ENCODE results near the gene CCDC14.
"Not testable (repeated sequence)": the region's sequence is repeated elsewhere in the genome, so short reads cannot be mapped to it uniquely, and the experiment has no call there.

Gene CCDC14

DNA sequence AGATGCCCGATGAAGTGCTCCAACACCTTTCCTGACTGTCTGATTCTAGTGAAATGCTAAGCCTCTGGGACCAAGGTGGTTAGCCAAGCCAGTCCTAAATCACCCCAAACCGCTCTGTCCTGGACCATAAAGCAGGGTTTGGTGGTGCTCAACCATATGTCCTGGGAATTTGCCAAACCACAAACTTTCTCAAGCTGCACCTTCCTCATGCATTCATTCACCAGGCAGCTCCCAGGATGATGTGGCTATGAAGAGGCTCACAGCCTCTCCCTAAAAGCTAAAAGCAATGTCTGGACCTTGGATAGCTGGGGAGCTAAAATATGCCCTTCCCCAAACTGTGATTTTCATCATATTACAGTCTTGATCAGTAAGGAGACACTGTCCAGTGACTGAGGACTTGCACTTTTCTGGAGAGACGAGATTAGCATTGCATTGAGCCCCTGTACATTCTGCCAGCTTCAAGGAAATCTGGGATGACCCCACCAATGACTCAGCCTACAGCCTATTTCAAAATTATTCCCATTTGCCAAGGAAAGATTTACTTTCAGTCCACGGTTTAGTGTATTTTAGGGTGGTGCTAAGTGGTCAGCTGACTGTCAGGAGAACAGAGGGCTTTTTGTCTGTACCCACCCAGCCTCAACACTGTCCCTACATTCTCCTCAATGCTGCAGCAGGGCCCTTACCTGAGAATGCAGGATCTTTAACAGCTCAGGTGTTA lies 15.3 kb upstream of the CCDC14 start:
- not testable (repeated sequence) for H2BK5ac ChIP-seq (ENCODE audit: low read length); H3K23ac ChIP-seq (ENCODE audit: low read depth, low read length, poor library complexity); H2AK5ac ChIP-seq (ENCODE audit: low read depth, low read length); H3K9me3 ChIP-seq (replicated peaks in 1 of 2; ENCODE audit: control insufficient read depth in 2 of 2, insufficient read depth in 1 of 2, low read depth in 1 of 2, low read length in 2 of 2); H2BK120ac ChIP-seq (ENCODE audit: low read depth, low read length); H3K14ac ChIP-seq (ENCODE audit: low read length); H3K4me1 ChIP-seq (ENCODE audit: control insufficient read depth in 2 of 2, insufficient read depth in 1 of 2, low read depth in 1 of 2, low read length in 2 of 2); H3K18ac ChIP-seq (ENCODE audit: low read length); H3K4ac ChIP-seq (ENCODE audit: low read length); H3K27ac ChIP-seq (replicated peaks; ENCODE audit: low read length); H2AFZ ChIP-seq (ENCODE audit: low read length); H3K4me2 ChIP-seq (ENCODE audit: insufficient read depth, low read length, poor library complexity, severe bottlenecking); H3K79me1 ChIP-seq (ENCODE audit: low read depth, low read length); H4K8ac ChIP-seq (ENCODE audit: low read depth, low read length); H3K4me3 ChIP-seq (ENCODE audit: low read length in 2 of 2); H3K9ac ChIP-seq (ENCODE audit: low read depth, low read length, poor library complexity); H3K36me3 ChIP-seq (replicated peaks in 1 of 2; ENCODE audit: control insufficient read depth in 2 of 2, insufficient read depth in 2 of 2, low read length in 2 of 2); DNase-seq (ENCODE audit: low spot score); H2BK12ac ChIP-seq (ENCODE audit: low read length); H2BK15ac ChIP-seq (ENCODE audit: low read length)
- no CpG with 5 or more reads among the region's 4 CpGs for WGBS, 2 donors (ENCODE audit: extremely low coverage in 2 of 2, insufficient read length in 2 of 2, insufficient replicate concordance in 1 of 2)
- H4K91ac ChIP-seq (ENCODE audit: low read depth, low read length, poor library complexity): peak overlapping the region; percentile 9
- H3K27me3 ChIP-seq (ENCODE audit: control insufficient read depth in 3 of 3, insufficient read depth in 3 of 3, low read depth in 1 of 3, low read length in 3 of 3): peaks cover 0 to 17% (median 0%) of the 10 kb centered on the region in 3 experiments

DNA sequence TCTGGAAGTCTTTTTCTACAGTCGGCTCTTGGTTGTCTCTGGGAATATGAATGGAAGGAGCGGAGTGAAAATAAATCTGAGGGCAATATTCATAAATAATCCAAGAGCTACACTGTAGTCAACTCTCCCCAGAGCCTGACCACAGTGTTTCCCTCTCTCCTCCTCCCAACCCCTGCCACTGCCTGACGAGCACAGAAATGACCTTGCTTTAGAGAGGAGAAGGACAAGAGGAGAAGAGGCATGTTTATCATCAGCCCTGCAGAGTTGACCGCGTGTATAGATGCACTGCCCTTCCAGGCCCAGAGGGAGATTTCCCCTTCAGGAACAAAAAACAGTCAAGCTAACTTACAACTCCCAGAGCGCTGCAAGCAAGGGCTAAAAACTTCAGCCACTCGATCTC lies 14.0 kb upstream of the CCDC14 start:
- no CpG with 5 or more reads among the region's 7 CpGs for WGBS, 2 donors (ENCODE audit: extremely low coverage in 2 of 2, insufficient read length in 2 of 2, insufficient replicate concordance in 1 of 2)
- not testable (repeated sequence) for H3K4ac ChIP-seq (ENCODE audit: low read length); H3K4me3 ChIP-seq (ENCODE audit: low read length in 2 of 2); H3K4me1 ChIP-seq (ENCODE audit: control insufficient read depth in 2 of 2, insufficient read depth in 1 of 2, low read depth in 1 of 2, low read length in 2 of 2); H2BK12ac ChIP-seq (ENCODE audit: low read length); H2AK5ac ChIP-seq (ENCODE audit: low read depth, low read length); H3K27me3 ChIP-seq (ENCODE audit: control insufficient read depth in 3 of 3, insufficient read depth in 3 of 3, low read depth in 1 of 3, low read length in 3 of 3); H3K14ac ChIP-seq (ENCODE audit: low read length); H3K9ac ChIP-seq (ENCODE audit: low read depth, low read length, poor library complexity); H3K79me1 ChIP-seq (ENCODE audit: low read depth, low read length); H2BK5ac ChIP-seq (ENCODE audit: low read length); H2BK15ac ChIP-seq (ENCODE audit: low read length); H4K91ac ChIP-seq (ENCODE audit: low read depth, low read length, poor library complexity); H2AFZ ChIP-seq (ENCODE audit: low read length); H3K18ac ChIP-seq (ENCODE audit: low read length); DNase-seq (ENCODE audit: low spot score); H3K27ac ChIP-seq (replicated peaks; ENCODE audit: low read length); H4K8ac ChIP-seq (ENCODE audit: low read depth, low read length); H3K36me3 ChIP-seq (replicated peaks in 1 of 2; ENCODE audit: control insufficient read depth in 2 of 2, insufficient read depth in 2 of 2, low read length in 2 of 2); H3K23ac ChIP-seq (ENCODE audit: low read depth, low read length, poor library complexity); H3K9me3 ChIP-seq (replicated peaks in 1 of 2; ENCODE audit: control insufficient read depth in 2 of 2, insufficient read depth in 1 of 2, low read depth in 1 of 2, low read length in 2 of 2); H3K4me2 ChIP-seq (ENCODE audit: insufficient read depth, low read length, poor library complexity, severe bottlenecking); H2BK120ac ChIP-seq (ENCODE audit: low read depth, low read length)

DNA sequence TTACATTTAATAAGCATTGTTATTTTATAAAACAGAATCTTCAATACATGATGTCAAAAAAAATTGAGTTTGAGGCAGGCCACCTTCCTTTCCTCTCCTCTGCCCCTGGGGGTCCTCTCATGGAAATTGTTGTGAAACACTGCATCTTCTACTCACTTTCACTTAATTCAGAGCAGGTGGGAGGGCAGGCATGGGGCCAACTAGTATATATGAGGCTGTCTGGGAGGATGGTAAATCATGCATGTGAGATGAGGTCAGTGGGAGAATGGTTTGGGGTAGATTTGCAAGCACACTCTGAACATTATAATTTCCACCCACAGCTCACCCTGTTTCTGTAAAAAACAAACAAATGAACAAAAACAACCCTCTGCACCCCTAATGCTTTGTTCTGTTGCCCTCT lies 10.4 kb upstream of the CCDC14 start:
- H3K14ac ChIP-seq (ENCODE audit: low read length): no peak overlapping the region
- no peak overlapping the region for H2BK5ac ChIP-seq (ENCODE audit: low read length)
- H3K23ac ChIP-seq (ENCODE audit: low read depth, low read length, poor library complexity): no peak overlapping the region
- no peak overlapping the region for H3K18ac ChIP-seq (ENCODE audit: low read length)
- peaks cover 0 to 4% of the 10 kb centered on the region in 2 donors for H3K4me1 ChIP-seq (ENCODE audit: control insufficient read depth in 2 of 2, insufficient read depth in 1 of 2, low read depth in 1 of 2, low read length in 2 of 2)
- H3K4me3 ChIP-seq (ENCODE audit: low read length in 2 of 2): no peak overlapping the region
- H3K27ac ChIP-seq (replicated peaks; ENCODE audit: low read length): no peak overlapping the region
- DNase-seq (ENCODE audit: low spot score): no peak
- no peak overlapping the region for H3K4me2 ChIP-seq (ENCODE audit: insufficient read depth, low read length, poor library complexity, severe bottlenecking)
- H2AFZ ChIP-seq (ENCODE audit: low read length): no peak overlapping the region
- no peaks in the 10 kb centered on the region for H3K79me1 ChIP-seq (ENCODE audit: low read depth, low read length)
- H2BK15ac ChIP-seq (ENCODE audit: low read length): no peak overlapping the region
- H4K8ac ChIP-seq (ENCODE audit: low read depth, low read length): no peak overlapping the region
- no peak overlapping the region for H2BK120ac ChIP-seq (ENCODE audit: low read depth, low read length)
- no peak overlapping the region for H2AK5ac ChIP-seq (ENCODE audit: low read depth, low read length)
- H3K4ac ChIP-seq (ENCODE audit: low read length): no peak overlapping the region
- no peak overlapping the region for H4K91ac ChIP-seq (ENCODE audit: low read depth, low read length, poor library complexity)
- peaks cover 0 to 4% of the 10 kb centered on the region in 2 donors for H3K9me3 ChIP-seq (replicated peaks in 1 of 2; ENCODE audit: control insufficient read depth in 2 of 2, insufficient read depth in 1 of 2, low read depth in 1 of 2, low read length in 2 of 2)
- H2BK12ac ChIP-seq (ENCODE audit: low read length): no peak overlapping the region
- no peaks in the 10 kb centered on the region for H3K36me3 ChIP-seq (replicated peaks in 1 of 2; ENCODE audit: control insufficient read depth in 2 of 2, insufficient read depth in 2 of 2, low read length in 2 of 2)
- H3K27me3 ChIP-seq (ENCODE audit: control insufficient read depth in 3 of 3, insufficient read depth in 3 of 3, low read depth in 1 of 3, low read length in 3 of 3): peaks cover 0 to 9% (median 0%) of the 10 kb centered on the region in 3 experiments
- no peak overlapping the region for H3K9ac ChIP-seq (ENCODE audit: low read depth, low read length, poor library complexity)

DNA sequence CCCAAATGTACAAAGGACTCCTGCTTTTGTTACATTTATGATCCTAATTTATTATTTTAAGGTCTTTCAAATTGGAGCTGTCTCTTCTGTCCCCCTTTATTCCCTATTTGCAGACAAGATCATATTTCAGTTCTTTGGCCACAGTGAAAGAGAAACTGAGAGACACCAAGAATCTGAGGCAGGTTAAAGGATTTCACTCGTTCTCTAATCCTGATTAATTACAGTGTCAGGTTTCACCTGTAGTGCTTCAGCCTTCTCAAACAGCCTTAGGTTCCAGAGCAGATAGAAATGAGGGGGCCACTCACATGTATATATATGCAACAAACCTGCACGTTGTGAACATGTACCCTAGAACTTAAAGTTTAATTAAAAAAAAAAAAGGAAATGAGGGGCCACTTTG lies 6.2 kb upstream of the CCDC14 start:
- H3K27ac ChIP-seq (replicated peaks; ENCODE audit: low read length); DNase-seq (ENCODE audit: low spot score); H3K4me2 ChIP-seq (ENCODE audit: insufficient read depth, low read length, poor library complexity, severe bottlenecking); H3K4me3 ChIP-seq (ENCODE audit: low read length in 2 of 2); H4K91ac ChIP-seq (ENCODE audit: low read depth, low read length, poor library complexity); H2AFZ ChIP-seq (ENCODE audit: low read length); H3K23ac ChIP-seq (ENCODE audit: low read depth, low read length, poor library complexity); H2BK15ac ChIP-seq (ENCODE audit: low read length); H3K18ac ChIP-seq (ENCODE audit: low read length); H3K4me1 ChIP-seq (ENCODE audit: control insufficient read depth in 2 of 2, insufficient read depth in 1 of 2, low read depth in 1 of 2, low read length in 2 of 2); H3K9ac ChIP-seq (ENCODE audit: low read depth, low read length, poor library complexity); H2AK5ac ChIP-seq (ENCODE audit: low read depth, low read length); H3K14ac ChIP-seq (ENCODE audit: low read length); H3K79me1 ChIP-seq (ENCODE audit: low read depth, low read length); H3K36me3 ChIP-seq (replicated peaks in 1 of 2; ENCODE audit: control insufficient read depth in 2 of 2, insufficient read depth in 2 of 2, low read length in 2 of 2); H3K27me3 ChIP-seq (ENCODE audit: control insufficient read depth in 3 of 3, insufficient read depth in 3 of 3, low read depth in 1 of 3, low read length in 3 of 3); H2BK5ac ChIP-seq (ENCODE audit: low read length); H2BK120ac ChIP-seq (ENCODE audit: low read depth, low read length); H3K9me3 ChIP-seq (replicated peaks in 1 of 2; ENCODE audit: control insufficient read depth in 2 of 2, insufficient read depth in 1 of 2, low read depth in 1 of 2, low read length in 2 of 2); H2BK12ac ChIP-seq (ENCODE audit: low read length); H4K8ac ChIP-seq (ENCODE audit: low read depth, low read length); H3K4ac ChIP-seq (ENCODE audit: low read length): not testable (repeated sequence)
- no CpG with 5 or more reads among the region's 2 CpGs for WGBS, 2 donors (ENCODE audit: extremely low coverage in 2 of 2, insufficient read length in 2 of 2, insufficient replicate concordance in 1 of 2)
